Thymus (tissue), 11 donors: ENCODE measurements around the gene DNPH1. TPM values are rescaled to one million over a fixed set of nuclear protein-coding genes. Genes with fewer than 3 reads are reported as not detected.
A peak's percentile ranks its signal among the peaks of the same experiment; 100 is the strongest.

Experiments
- DNase-seq, 9 donors: peaks; one replicate each; pipeline ENCODE4 v3.0.0-alpha.2; 2013; ENCODE audit warnings: low spot score in 9 of 9, low read depth in 6 of 9, missing footprints in 1 of 9
- H3K27ac ChIP-seq, 2 donors: one replicate each; pipeline ENCODE4 v1.5.1; 2013; ENCODE audit warnings: control low read depth in 1 of 2, low read depth in 1 of 2, low read length in 1 of 2, mild to moderate bottlenecking in 1 of 2, moderate library complexity in 1 of 2
- H3K27me3 ChIP-seq, 2 donors: one replicate each; pipeline ENCODE4 v1.5.1; 2013; ENCODE audit warnings: low read length in 1 of 2; ENCODE audit not compliant: control insufficient read depth in 2 of 2, insufficient read depth in 1 of 2
- H3K36me3 ChIP-seq, 2 donors: one replicate each; pipeline ENCODE4 v1.5.1; 2013; ENCODE audit warnings: low read length in 1 of 2, mild to moderate bottlenecking in 1 of 2, moderate library complexity in 1 of 2; ENCODE audit not compliant: control insufficient read depth in 2 of 2, insufficient read depth in 2 of 2
- H3K4me1 ChIP-seq, 2 donors: one replicate each; pipeline ENCODE4 v1.5.1; 2013; ENCODE audit warnings: low read length in 2 of 2; ENCODE audit not compliant: control insufficient read depth in 2 of 2, insufficient read depth in 2 of 2
- H3K4me3 ChIP-seq, 2 donors: one replicate each; pipeline ENCODE4 v1.5.1; 2013; ENCODE audit warnings: low read length in 2 of 2, control low read depth in 1 of 2, mild to moderate bottlenecking in 1 of 2
- H3K9me3 ChIP-seq, 2 donors: one replicate each; pipeline ENCODE4 v1.5.1; 2013; ENCODE audit warnings: low read length in 1 of 2, mild to moderate bottlenecking in 1 of 2; ENCODE audit not compliant: control insufficient read depth in 2 of 2, insufficient read depth in 1 of 2
- WGBS: extraction: QIAGEN DNeasy Blood & Tissue Kit; methylation state at CpG from one replicate; pipeline ENCODE4 v1.1.7; 2013; 5-methylcytosine and 5-hydroxymethylcytosine counted together
- polyA plus RNA-seq: library from polyadenylated mRNA; stranded (reverse); fragments of 200-250 nt; gene quantifications from one replicate; pipeline ENCODE4 v1.2.3, GENCODE V29; 2013
- total RNA-seq: library from RNA; stranded (reverse); fragments of 120-200 nt; gene quantifications from one replicate; pipeline ENCODE4 v1.2.4, GENCODE V29; 2013
- donor health status: healthy.

DNPH1 gene
- total and polyA plus RNA-seq, 2 donors = 46.7 to 58.9 TPM

DNA sequence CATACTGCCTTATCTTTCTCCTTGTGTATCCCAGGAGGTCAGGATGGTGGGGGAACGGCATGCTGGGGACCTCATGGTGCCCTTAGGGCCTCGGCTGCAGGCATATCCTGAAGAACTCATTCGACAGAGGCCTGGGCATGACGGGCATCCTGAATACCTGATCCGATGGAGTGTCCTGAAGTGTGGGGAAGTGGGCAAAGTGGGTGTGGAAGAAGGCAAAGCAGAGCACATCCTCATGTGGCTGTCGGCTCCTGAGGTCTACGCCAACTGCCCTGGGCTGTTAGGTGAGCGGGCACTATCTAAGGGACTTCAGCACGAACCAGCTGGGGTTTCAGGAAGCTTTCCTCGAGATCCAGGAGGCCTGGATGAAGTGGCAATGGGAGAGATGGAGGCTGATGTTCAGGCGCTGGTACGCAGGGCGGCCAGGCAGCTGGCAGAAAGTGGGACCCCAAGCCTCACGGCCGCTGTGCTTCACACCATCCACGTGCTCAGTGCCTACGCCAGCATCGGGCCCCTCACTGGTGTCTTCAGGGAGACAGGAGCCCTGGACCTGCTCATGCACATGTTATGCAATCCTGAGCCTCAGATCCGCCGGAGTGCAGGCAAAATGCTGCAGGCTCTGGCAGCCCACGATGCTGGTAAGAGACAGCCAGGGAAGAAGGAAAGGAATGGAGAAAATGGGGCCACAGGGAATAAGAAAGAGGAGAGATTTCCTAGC is 44.9 kb downstream of the DNPH1 start:
- H3K36me3 ChIP-seq = peaks cover 37 to 43% of the 10 kb centered on the region in 2 donors
- peaks cover 30 to 49% of the 10 kb centered on the region in 2 donors for H3K4me1 ChIP-seq
- H3K4me3 ChIP-seq = no peak overlapping the region
- no peaks in the 10 kb centered on the region for H3K27me3 ChIP-seq
- H3K27ac ChIP-seq = peak overlapping the region; percentile 46 to 78
- no peak for DNase-seq
- peaks cover 0 to 6% of the 10 kb centered on the region in 2 donors for H3K9me3 ChIP-seq
- WGBS = 98% methylated on average over 21 of the region's 21 CpGs

- Histone ChIP-seq H3K27me3 (no peaks in the 10 kb centered on the region), H3K4me3 (no peak overlapping the region), H3K4me1 (peaks cover 30 to 49% of the 10 kb centered on the region in 2 donors), H3K27ac (peak overlapping the region in 1 of 2 donors; percentile 72), H3K9me3 (peaks cover 0 to 6% of the 10 kb centered on the region in 2 donors), H3K36me3 (peaks cover 44 to 48% of the 10 kb centered on the region in 2 donors)
- DNase-seq = no peak
- WGBS = over 99% methylated on average over 4 of the region's 4 CpGs
Observed at GRCh38 chr6:43183441-43183840, 45.8 kb downstream of the DNPH1 start.

GRCh38 chr6:43181942-43182860 is 47.1 kb downstream of the DNPH1 start, which contains the start of gene CUL9:
Gene CUL9 (plus strand): TSS chr6:43182196. CDS start chr6:43184311, 2,115 bp downstream.
- Histone ChIP-seq H3K9me3 (peaks cover 0 to 6% of the 10 kb centered on the region in 2 donors), H3K4me3 (peak within 1 kb of the TSS; percentile 79 to 86), H3K36me3 (peaks cover 39 to 43% of the 10 kb centered on the region in 2 donors), H3K27me3 (no peaks in the 10 kb centered on the region), H3K27ac (peak within 1 kb of the TSS; percentile 77 to 86), H3K4me1 (peaks cover 30 to 49% of the 10 kb centered on the region in 2 donors)
- peak in 6 of 9 donors; percentile 63 to 85 (median 72) for DNase-seq
- WGBS = 2% methylated on average over 51 of the region's 51 CpGs

DNA sequence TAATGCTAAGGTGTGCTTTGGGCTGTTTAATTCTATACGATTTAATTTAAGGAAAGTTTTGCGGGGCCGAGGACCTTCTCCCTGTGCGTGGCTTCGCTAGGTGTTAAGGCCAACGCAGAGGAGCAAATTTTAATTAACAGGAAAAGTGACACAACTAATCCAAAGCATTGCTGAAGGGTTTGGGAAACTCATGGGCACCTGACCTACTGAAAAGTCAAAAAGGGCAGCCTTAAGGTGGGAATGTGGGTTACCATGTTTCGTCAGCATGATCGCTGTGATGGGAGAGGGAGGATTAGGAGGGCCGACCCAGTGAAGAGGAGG is 47.7 kb downstream of the DNPH1 start:
- H3K27ac ChIP-seq = peak overlapping the region; percentile 56 to 86
- 72% methylated on average over 9 of the region's 9 CpGs for WGBS
- H3K36me3 ChIP-seq = peaks cover 34 to 41% of the 10 kb centered on the region in 2 donors

GRCh38 chr6:43180985-43181384 is 48.3 kb downstream of the DNPH1 start:
- Histone ChIP-seq H3K27me3 (no peaks in the 10 kb centered on the region), H3K36me3 (peaks cover 36 to 41% of the 10 kb centered on the region in 2 donors), H3K4me3 (no peak overlapping the region), H3K9me3 (peaks cover 0 to 2% of the 10 kb centered on the region in 2 donors), H3K27ac (peak overlapping the region; percentile 46 to 56), H3K4me1 (peaks cover 30 to 39% of the 10 kb centered on the region in 2 donors)
- DNase-seq = no peak
- 87% methylated on average over 5 of the region's 5 CpGs for WGBS

More for the DNA sequence above, 47.7 kb downstream of the DNPH1 start:
- Histone ChIP-seq H3K9me3 (peaks cover 0 to 2% of the 10 kb centered on the region in 2 donors), H3K4me3 (peak overlapping the region; percentile 79 to 86), H3K27me3 (no peaks in the 10 kb centered on the region), H3K4me1 (peaks cover 30 to 45% of the 10 kb centered on the region in 2 donors)
- DNase-seq = no peak

DNA sequence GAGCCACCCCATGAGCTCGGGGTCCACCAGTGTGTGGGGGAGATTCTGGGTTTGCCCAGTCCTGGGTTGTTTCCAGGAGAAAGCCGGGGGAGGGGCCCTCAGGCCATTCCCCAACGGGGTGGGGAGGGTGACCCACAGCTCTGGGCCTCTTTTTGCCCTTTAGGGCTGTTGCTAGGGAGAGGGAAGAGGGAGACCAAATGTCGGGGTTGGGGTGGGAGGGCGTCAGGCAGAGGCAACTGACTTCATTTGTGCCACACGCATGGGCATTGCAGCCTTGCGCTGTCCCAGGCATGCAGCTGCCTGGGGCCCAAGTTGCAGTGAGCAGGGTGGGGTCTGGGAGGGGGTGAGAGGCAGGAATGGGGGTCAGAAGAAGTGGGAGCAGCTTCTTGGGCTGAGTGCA is 49.2 kb downstream of the DNPH1 start:
- Histone ChIP-seq H3K9me3 (peaks cover 0 to 6% of the 10 kb centered on the region in 2 donors), H3K4me3 (no peak overlapping the region), H3K4me1 (peaks cover 21 to 38% of the 10 kb centered on the region in 2 donors), H3K27ac (no peak overlapping the region), H3K36me3 (peaks cover 40 to 42% of the 10 kb centered on the region in 2 donors), H3K27me3 (no peaks in the 10 kb centered on the region)
- no peak for DNase-seq
- 92% methylated on average over 7 of the region's 7 CpGs for WGBS

DNA sequence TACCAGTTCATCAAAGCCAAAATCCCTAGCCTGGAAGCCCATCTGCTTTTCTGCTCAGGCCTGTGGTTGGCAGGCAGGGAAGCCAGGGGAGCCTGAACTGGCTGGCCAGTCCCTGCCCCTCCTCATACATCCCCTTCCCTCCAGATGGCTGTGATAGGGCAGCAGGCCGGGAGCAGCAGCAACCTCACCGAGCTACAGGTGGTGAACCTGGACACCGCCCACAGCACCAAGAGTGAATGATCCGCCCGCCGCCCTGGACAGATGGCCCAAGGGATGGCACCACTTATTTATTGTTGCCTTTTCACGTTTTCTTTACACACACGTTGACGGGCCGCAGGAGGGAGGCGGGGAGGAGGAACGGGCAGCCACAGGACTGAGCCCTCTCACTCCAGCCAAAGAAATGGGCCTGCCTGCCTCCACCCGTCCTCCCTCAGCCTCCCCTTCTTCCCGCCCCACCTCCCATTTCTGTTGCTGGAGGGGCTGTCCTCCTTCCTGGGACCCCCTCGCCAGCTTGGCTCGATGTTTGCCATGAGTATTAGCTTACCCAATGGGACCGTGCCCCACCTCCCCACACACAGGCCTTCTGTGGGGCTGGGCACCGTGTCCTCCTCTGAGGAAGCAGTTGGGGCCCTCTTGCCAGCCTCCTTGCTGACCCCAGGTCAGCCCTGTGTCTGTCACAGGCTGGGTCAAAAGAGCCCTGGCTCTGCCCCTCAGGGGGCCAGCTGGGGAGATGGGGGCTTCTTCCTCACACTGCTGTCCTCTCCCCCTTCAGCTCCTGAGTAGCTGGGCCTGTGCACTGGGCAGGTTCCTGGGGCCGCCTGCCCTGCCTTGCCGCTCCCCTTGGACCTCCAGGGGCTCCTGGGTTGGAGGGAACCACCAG is 50.1 kb downstream of the DNPH1 start:
- peaks cover 21 to 40% of the 10 kb centered on the region in 2 donors for H3K4me1 ChIP-seq
- no peak overlapping the region for H3K27ac ChIP-seq

DNA sequence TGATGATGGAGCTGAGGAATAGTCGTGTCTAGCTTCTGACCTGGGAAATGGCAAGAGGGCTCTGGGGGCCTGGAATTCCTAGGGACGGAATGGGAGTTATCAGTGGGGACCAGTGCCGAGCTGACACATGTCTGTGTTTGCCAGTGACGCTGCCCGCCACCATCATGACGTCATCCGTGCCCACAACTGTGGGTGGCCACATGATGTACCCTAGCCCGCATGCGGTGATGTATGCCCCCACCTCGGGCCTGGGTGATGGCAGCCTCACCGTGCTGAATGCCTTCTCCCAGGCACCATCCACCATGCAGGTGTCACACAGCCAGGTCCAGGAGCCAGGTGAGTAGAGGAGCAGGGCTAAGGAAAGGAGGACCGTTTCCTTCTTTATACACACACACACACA is 51.1 kb downstream of the DNPH1 start:
- WGBS = 95% methylated on average over 12 of the region's 12 CpGs
- H3K9me3 ChIP-seq = peaks cover 0 to 6% of the 10 kb centered on the region in 2 donors
- H3K4me1 ChIP-seq = peaks cover 26 to 45% of the 10 kb centered on the region in 2 donors
- peaks cover 38 to 50% of the 10 kb centered on the region in 2 donors for H3K36me3 ChIP-seq
- H3K27me3 ChIP-seq = no peaks in the 10 kb centered on the region
- DNase-seq = no peak
- no peak overlapping the region for H3K4me3 ChIP-seq
- H3K27ac ChIP-seq = no peak overlapping the region

More for the DNA sequence above, 50.1 kb downstream of the DNPH1 start:
- Histone ChIP-seq H3K9me3 (peaks cover 0 to 6% of the 10 kb centered on the region in 2 donors), H3K36me3 (peaks cover 35 to 46% of the 10 kb centered on the region in 2 donors), H3K4me3 (no peak overlapping the region), H3K27me3 (no peaks in the 10 kb centered on the region)
- DNase-seq = no peak
- 99% methylated on average over 20 of the region's 20 CpGs for WGBS
